ENCODE results near the gene TUBB8.
"Not testable (repeated sequence)": the region's sequence is repeated elsewhere in the genome, so short reads cannot be mapped to it uniquely, and the experiment has no call there.

Gene TUBB8

DNA sequence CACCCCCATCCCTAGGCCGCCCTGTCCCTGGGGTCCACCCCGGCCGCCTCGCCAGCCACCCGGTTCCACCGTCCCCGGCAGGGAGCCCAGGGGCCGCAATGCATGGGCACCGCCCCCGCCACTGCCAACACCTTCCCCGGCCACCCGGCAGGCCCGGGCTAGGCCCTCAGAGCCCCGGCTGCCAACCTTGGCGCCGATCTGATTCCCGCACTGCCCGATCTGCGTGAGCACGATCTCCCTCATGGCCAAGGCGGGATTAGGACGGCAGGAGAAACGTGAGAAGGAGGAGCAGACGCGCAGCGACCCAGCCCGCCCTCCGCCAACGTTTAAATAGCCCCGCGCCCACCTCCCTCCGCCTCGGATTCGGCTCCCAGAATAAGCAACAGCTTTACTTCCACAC lies at the start of gene TUBB8:
Gene TUBB8, minus strand, starts transcription at position 301 of the 400 bp plus-strand sequence. Its CDS starts 58 bp downstream, at position 243.
- no peak for DNase-seq

DNA sequence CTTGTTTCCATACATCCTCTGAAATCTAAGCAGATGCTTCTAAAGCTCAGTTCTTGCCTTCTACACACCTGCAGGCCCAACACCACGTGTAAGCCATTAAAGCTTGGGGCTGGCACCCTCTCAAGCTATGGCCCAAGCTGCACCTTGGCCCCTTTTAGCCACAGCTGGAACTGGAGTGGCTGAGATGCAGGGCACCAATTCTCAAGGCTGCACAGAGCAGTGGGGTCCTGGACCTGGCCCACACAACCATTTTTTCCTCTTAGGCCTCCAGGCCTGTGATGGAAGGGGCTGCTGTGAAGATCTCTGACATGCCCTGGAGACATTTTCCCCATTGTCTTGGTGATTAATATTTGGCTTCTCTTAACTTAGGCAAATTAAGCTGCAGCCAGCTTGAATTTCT lies 47.4 kb upstream of the TUBB8 start:
- no peak for DNase-seq

DNA sequence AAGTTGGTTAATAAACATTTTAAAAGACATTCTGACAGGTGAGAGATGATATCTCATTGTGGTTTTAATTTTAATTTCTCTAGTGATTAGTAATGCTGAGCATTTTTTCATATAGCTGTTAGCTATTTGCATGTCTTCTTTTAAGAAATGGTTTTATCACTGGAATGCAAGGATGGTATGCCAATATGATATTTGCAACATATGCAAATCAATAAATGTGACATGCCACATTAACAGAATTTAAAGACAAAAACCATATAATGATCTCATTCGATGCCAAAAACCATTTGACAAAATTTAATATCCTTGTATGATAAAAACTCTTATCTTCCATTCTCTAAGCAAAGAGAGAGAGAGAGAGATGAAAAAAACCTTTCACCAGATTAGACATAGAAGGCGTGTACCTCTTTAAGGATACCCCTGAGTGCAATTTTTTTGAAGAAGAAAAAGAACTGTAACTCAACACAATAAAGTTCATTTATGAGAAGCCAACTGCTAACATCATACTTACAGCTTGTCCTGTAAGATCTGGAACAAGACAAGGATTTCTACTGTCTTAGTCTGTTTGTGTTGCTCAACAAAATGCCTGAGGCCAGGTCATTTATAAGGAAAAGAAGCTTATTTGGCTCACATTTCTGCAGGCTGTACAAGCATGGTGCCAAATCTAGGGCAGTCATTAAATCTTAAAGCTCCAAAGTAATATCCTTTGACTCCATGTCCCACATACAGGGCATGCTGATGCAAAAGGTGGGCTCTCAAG lies 46.4 kb upstream of the TUBB8 start:
- no peak for DNase-seq

DNA sequence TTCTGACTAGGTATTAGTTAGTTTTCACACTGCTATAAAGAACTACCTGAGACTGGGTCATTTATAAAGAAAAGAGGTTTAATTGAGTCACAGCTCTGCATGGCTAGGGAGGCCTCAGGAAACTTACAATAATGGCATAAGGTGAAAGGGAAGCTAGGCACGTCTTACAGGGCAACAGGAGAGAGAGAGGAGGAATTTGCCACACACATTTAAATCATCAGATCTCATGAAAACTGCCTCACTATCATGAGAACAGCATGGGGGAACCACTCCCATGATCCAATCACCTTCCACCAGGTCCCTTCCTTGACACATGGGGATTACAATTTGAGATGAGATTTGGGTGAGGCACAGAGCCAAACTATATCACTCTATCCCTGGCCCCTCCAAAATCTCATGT lies 45.5 kb upstream of the TUBB8 start:
- no peak for DNase-seq

GRCh38 chr10:92846-93245 lies 43.8 kb upstream of the TUBB8 start:
- DNase-seq: no peak

- DNase-seq: no peak
These were observed 43.1 kb upstream of the TUBB8 start for GRCh38 chr10:92153-92552.

DNA sequence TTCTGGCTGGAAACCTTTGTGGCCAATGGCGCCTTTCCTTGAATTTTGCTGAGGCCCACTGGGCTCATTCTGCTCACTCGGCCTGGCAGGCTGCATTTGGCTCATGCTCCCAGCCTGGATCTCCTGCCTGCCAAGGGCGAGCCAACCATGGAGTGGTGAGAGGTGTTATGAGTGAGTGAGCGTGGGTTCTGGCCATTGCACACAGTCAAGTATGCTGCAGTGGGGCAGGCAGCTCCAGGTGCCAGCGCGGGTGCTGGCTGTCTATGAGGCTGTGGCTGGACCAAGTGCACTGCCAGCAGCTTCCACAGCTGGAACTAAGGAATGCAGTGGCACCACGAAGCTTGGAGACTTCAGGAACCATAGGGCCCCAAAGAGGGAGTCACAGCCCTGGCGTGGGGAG lies 42.2 kb upstream of the TUBB8 start:
- DNase-seq: no peak

DNA sequence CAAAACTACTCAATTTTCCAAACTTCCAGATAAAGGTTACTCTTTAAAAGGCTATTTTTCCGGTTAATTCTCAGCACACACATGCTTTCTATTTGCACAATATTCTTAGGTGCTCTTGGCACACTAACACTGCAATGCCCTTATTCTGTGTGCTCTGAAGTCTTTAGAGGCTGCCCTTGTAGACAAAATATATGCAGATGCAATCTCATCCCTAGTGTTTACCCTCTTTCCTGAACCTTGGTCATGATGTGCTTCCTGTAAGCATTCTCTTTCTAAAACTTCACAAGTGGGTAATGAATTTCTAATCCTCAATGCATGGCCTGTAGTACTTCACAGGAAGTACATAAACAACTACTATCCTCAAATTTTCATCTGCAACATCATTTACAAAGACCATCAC lies 41.1 kb upstream of the TUBB8 start:
- no peak for DNase-seq

- no peak for DNase-seq
These were observed 40.2 kb upstream of the TUBB8 start for GRCh38 chr10:89248-89647.

DNA sequence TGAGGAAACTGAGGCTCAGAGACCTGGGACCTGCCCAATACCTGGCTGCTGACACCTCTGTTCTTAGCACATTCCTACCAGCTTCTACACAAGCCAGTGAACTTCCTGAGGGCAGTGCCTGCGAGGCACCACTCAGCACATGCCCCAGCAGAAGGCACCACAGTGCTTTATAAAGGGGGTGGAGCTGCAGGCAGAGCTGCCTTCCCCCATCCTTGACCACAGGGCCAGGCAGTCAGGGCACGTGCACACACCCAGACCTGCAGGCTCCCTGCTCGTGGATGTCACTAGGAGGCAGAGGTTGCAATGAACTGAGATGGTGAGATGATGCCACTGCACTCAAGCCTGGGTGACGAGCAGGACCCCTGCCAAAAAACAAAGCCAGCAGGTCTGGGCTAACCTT lies 39.2 kb upstream of the TUBB8 start:
- DNase-seq: no peak

GRCh38 chr10:87177-88080 lies 38.3 kb upstream of the TUBB8 start:
- no peak for DNase-seq

- no peak for DNase-seq
These were observed 36.9 kb upstream of the TUBB8 start for GRCh38 chr10:86031-86430.

DNA sequence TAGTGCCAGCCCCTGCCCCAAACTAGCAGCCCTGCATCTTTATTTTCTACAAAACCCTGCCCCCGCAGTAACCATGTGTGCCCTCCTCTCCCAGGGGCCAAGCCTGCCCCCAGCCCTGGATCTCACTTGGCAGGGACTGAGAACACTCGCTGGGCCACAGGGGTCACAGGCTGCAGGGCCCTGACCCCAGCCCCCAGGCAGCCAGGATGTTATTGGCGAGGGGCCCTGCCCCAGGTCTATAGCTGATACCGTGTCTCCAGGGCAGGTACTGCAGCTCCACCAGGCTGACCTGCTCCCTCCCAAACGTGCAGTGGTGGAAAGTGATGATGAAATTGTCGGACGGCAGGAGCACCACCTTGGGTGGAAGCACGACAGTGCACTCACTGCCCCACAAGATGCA lies 35.9 kb upstream of the TUBB8 start:
- no peak for DNase-seq

GRCh38 chr10:83930-84530 lies 34.9 kb upstream of the TUBB8 start:
- no peak for DNase-seq

DNA sequence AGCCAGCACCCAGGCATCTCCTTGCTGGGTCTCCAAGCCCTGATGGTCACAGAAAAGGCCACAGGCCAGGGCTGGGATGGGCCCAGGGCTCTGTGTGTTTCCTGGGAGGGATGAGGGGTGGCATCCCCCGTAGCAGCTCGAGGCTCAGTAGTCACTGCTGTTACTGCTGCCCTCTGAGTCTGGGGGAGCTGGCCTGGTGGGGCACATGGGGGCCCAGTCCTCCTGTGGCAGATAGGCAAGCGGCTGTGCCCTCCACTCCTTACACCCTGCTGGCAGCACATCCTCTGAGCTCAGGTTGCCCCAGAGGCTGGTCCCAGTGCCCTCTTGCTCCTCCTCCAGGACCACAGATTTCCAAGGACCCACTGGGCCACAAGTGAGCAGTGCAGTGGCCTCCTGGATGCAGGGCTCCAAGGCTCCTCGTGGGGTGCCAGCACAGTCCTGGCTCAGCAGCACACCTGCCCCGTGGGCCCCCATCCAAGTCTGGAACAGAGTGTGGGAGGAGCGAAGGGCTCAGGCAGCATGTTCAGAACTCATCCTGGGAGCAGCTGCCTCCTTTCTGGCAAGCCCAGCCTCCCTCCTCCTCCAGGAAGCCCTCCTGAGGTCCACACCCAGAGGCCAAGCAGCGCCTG lies 31.5 kb upstream of the TUBB8 start:
- no peak for DNase-seq

DNA sequence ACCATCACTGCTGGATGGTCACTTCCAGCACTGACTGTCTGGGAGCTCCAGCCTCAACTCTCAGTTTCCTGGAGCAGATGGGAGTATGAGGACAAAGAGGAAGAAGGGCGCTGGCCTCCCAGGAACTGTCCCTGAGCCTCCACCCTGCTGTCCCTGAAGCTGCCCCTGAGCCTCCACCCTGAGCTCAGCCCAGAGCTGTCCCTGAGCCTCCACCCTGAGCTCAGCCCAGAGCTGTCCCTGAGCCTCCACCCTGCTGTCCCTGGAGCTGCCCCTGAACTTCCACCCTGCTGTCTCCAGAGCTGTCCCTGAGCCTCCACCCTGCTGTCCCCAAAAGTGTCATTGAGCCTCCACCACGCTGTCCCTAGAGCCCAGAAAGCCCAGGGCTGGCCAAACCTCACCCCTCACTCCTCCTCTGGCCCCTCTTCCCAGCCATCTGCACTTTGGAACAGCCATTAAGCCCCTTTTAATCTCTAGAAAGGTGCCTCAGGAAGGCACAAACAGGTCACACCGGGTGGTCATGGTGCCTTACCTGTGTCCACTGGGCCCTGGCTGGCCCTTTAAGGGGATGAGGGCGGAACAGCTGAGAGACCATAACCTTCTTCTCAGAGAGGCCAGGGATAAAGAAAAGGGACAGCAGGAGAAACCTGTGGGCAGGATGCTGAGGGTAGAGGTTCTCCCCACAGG lies 30.6 kb upstream of the TUBB8 start:
- DNase-seq: no peak

- DNase-seq: no peak
These were observed 29.5 kb upstream of the TUBB8 start for GRCh38 chr10:78556-78955.

DNA sequence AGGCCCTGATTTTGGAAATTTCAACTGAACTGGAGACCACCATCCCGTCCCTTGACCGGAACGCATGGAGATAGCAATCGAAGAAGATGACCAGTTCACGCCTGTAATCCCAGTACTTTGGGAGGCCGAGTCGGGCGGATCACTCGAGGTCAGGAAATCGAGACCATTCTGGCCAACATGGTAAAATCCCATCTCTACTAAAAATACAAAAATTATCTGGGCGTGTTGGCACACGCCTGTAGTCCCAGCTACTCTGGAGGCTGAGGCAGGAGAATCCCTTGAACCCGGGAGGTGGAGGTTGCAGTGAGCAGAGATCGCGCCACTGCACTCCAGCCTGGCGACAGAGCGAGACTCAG lies 25.1 kb upstream of the TUBB8 start:
- not testable (repeated sequence) for DNase-seq

DNA sequence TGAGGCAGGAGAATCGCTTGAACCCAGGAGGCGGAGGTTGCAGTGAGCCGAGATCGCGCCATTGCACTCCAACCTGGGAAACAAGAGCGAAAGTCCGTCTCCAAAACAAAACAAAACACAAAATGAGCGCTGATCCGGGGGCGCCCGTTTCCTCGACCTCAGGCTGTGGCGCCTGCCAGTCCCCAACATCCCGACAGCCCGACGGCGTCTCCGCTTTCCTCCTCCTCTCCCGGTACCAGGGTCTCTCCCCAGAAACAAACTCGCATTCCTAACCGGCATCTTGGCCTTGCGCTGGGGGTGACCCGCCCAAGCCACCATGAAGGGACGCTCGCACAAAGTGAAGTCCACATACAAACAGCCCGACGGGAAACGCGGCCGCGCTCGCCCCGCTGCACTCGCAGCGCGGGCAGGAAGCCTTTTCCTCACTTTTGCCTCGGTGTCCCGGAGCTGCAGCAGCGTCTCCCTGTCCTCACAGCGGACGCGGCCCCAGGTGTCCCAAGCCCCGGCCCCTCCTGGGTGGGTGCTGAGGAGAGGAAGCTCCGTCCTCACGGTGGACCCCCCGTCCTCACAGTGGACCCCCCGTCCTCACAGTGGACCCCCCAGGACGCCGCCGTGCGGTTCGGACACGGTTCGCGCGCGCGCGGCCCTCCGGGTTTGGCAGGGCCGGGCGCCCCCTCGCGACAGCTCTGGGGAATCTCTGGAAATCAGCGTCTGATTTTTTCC lies 24.6 kb upstream of the TUBB8 start:
- not testable (repeated sequence) for DNase-seq

DNA sequence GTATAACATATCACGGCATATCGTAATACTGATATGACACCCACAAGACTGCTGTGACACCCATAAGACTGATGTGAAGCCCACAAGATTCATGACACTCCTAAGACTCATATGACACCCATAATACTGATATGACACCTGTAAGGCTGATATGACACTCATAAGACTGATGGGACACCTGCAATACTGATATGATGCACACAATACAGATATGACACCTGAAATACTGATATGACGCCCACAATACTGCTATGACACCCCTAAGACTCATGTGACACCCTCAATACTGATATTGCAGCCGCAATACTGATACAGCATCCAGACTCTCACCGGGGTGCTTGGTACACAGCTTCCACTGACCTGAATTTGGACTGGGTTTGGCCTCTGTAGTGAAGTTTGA lies 19.1 kb upstream of the TUBB8 start:
- not testable (repeated sequence) for DNase-seq

- not testable (repeated sequence) for DNase-seq
These were observed 830 bp upstream of the TUBB8 start for GRCh38 chr10:49926-50325.

DNA sequence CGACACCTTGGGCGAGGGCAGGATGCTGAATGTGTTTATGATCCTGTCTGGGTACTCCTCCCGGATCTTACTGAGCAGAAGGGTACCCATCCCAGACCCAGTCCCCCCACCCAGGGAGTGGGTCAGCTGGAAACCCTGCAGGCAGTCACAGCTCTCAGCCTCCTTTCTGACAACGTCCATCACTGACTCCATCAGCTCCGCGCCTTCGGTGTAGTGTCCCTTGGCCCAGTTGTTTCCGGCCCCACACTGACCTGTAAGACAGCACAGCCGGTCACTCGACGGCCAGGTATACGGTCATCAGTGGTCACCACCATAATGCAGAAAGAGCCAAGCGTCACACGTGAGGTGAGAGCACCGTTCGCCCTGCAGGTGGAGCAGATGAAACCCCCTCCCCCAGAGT lies 1.2 kb downstream of the TUBB8 start:
- DNase-seq: not testable (repeated sequence)

All from NCI-H2107 (cell line).